Hematopoietic multipotent progenitor cell (in vitro differentiated cells): ENCODE data around the gene TEX38. TPM values are rescaled to one million over a fixed set of nuclear protein-coding genes. Genes with fewer than 3 reads are reported as not detected.
A peak's percentile ranks its signal among the peaks of the same experiment; 100 is the strongest.
"Not testable (repeated sequence)": the region's sequence is repeated elsewhere in the genome, so short reads cannot be mapped to it uniquely, and the experiment has no call there.

Experiments used
- DNase-seq, 3 donors: peaks; one replicate each; pipeline ENCODE4 v3.0.0-alpha.2; 2011 to 2015; ENCODE audit warnings: low read depth in 2 of 3, low spot score in 2 of 3
- total RNA-seq: library from RNA; depleted of rRNA; stranded (reverse); fragments of >200 nt; gene quantifications from one replicate; pipeline ENCODE4 v1.2.3, GENCODE V29; 2012

The TEX38 gene
- not detected for total RNA-seq

DNA sequence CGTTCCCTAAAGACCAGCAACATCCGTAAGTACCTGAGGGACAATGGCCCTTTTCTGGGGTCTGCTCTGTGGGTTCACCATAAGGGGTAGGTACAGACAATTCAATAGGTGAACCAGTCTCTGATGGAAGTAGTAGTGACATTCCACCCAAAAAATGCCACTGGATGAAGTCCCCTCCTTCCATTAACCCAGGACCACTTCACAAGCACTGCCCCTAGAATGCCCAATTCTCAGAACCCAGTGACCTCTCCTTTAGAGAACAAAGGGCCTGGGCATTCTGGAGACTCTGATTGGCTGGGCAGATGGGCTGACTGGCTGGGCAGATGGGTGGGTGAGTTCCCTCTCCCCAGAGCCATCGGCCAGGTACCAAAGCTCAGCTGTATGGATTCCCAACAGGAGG lies at the start of gene TEX38:
TEX38 (plus strand) TSS at position 301 of the 400 bp plus-strand sequence; CDS start at position 382, 81 bp downstream.
- DNase-seq: no peak

DNA sequence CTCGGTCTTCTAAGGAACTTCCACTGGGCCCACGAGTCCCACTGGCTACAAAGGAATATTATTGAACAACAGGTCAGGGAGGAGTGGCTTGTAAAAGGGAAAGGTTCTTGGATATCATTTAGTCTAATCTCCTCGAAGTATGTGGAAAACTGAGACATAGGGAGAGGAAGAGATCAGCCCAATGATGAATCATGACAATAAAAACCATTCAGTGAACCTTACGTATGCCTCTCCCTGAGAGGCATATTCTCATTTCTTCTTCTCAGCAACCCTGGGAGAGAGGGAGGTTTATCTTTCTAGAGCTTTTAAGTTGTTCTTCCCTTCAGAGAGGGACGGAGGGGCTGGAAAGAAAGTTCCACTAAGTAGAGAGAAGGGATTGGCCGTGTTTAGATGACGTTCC lies 49.7 kb upstream of the TEX38 start:
- DNase-seq: no peak

- peak in 1 of 3 donors; percentile 35 for DNase-seq
Observed at GRCh38 chr1:46622344-46622743, 49.3 kb upstream of the TEX38 start.

- DNase-seq: no peak
Observed at GRCh38 chr1:46623743-46624644, 47.7 kb upstream of the TEX38 start.

GRCh38 chr1:46630719-46631118 lies 40.9 kb upstream of the TEX38 start:
- DNase-seq: no peak

DNA sequence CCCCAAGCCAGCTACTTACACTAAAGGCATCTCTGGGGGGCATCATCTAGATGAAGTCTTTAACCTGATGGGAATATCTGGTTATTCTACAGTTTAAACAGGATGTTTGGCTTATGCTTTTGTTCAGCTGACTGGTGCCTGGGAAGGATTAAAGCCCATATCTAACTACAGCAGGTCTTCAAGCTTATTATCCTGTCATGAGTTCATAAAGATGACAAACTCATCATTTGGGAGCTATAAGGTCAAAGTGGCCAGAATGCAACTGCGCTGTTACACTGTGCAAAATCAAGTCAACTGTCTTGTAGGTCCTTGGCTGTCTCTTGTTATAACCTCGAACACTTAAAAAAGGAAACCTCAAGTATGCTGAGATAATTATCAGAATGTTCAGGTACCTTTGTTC lies 36.4 kb upstream of the TEX38 start:
- DNase-seq: no peak

- no peak for DNase-seq
Observed at GRCh38 chr1:46637444-46638083, 34.1 kb upstream of the TEX38 start.

DNA sequence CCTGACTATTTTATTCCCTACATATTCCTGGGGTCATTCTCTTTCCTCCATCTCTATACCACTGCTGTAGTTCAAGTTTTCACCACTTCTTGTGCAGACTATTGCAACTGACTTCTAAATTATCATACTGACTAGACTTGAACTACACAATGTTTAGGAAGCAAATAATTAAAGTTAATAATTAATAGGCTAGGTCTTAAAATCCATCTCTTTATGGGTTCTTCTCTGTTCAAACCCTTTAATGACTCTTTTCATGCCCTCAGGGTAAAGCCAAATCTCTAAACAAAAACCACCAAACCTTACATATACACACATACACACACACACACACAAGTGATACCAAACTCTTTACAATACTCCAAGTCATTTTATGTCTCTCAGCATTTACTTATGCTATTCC lies 32.7 kb upstream of the TEX38 start:
- no peak for DNase-seq

DNA sequence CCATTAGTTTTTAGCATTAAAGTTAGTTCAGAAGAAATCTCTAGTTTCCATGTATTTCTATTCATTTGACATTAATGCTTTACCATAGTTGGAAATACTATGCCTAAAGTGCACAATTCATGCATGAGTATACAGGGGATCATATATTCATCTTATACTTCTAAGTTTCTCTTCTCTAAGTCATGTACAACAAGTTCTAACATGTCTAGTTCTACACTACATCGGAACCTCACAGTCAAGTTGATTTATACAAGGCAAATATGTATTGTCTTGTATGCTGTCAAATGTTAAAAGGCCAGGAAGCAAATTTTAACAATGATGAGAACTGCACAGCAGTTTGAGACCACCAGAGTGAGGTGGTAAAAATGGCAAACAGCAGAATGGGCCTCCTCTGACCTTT lies 32.1 kb upstream of the TEX38 start:
- no peak for DNase-seq

DNA sequence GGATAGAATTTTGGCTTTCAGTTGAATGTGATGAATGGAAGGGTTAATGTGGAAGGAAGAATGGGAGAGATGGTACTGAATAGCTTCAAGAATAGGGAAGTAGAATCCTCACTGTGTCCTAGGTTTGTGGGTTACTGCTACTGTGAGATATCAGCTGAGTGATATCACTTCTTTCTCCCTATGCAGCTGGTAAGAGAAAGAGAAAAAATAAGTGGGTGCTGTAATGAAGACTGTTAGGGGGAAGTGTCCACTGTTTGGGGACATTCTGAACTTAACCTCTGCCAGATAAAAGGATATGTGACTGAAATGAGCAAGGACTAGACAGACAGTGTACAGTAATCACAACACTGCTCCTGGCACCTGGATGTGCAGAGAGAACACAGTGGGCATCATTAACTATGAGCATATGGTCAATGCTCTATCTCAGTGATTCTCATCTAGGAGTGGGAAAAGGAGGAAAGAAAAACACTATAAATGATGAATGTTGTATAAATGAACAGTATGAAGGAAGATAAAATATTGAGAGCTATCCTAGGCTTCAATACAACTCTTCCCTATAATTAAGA lies 29.5 kb upstream of the TEX38 start:
- peak in 1 of 3 donors; percentile 4 for DNase-seq

GRCh38 chr1:46643368-46643775 lies 28.3 kb upstream of the TEX38 start:
- no peak for DNase-seq

- no peak for DNase-seq
Observed at GRCh38 chr1:46645815-46646214, 25.8 kb upstream of the TEX38 start.

DNA sequence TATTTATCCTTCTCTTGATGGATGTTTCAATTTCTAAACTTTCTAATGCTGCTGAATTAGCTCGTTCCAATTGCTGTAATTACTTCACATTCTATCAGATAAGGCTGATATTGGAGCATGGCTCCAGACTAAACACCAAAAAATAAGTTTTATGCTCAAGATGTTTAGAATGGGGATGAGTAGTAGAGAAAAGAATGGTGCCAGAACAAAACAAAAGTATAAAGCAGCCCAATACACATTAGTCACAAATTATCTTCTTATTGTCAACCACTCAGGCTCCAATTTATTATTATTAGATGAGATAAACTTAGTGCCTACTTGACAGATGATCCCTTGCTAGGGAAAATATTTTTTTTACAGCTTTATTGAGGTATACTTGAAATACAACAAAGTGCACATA lies 25.3 kb upstream of the TEX38 start:
- no peak for DNase-seq

GRCh38 chr1:46646844-46647243 lies 24.8 kb upstream of the TEX38 start:
- DNase-seq: no peak

DNA sequence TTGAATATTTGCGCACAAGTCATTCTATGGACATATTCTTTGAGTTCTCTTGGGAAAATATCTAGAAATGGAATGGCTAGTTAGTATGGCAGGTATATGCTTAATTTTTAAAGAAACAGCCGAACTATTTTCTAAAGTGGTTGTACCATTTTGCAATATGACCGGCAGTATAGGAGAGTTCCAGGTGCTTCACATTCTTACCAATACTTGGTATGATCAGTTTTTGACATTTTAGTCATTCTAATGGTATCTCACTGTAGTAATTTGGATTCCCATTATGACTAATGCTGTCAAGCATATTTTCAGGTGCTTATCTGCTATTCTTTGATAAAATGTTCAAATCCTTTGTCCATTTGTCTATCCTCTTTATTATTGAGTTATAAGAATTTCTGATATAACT lies 24.0 kb upstream of the TEX38 start:
- no peak for DNase-seq

DNA sequence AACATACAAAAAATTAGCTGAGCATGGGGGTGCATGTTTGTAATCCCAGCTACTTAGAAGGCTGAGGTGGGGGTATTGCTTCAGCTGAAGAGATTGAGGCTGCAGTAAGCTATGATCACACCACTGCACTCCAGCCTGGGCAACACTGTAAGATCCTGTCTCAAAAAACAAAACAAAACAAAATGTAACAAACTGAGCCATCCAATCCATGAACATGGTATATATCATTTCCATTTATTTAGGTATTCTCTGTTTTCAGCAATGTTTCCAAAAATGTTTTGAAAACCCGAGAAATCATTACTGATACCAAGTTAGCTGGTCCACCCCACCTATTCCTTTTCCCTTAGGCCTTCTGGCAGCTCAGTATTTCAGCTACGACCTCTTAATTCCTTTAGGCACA lies 21.9 kb upstream of the TEX38 start:
- DNase-seq: no peak

GRCh38 chr1:46650491-46650890 lies 21.2 kb upstream of the TEX38 start:
- no peak for DNase-seq

DNA sequence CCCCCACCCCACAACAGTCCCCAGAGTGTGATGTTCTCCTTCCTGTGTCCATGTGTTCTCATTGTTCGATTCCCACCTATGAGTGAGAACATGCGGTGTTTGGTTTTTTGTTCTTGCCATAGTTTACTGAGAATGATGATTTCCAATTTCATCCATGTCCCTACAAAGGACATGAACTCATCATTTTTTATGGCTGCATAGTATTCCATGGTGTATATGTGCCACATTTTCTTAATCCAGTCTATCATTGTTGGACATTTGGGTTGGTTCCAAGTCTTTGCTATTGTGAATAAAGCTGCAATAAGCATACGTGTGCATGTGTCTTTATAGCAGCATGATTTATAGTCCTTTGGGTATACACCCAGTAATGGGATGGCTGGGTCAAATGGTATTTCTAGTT lies 20.5 kb upstream of the TEX38 start:
- not testable (repeated sequence) for DNase-seq

DNA sequence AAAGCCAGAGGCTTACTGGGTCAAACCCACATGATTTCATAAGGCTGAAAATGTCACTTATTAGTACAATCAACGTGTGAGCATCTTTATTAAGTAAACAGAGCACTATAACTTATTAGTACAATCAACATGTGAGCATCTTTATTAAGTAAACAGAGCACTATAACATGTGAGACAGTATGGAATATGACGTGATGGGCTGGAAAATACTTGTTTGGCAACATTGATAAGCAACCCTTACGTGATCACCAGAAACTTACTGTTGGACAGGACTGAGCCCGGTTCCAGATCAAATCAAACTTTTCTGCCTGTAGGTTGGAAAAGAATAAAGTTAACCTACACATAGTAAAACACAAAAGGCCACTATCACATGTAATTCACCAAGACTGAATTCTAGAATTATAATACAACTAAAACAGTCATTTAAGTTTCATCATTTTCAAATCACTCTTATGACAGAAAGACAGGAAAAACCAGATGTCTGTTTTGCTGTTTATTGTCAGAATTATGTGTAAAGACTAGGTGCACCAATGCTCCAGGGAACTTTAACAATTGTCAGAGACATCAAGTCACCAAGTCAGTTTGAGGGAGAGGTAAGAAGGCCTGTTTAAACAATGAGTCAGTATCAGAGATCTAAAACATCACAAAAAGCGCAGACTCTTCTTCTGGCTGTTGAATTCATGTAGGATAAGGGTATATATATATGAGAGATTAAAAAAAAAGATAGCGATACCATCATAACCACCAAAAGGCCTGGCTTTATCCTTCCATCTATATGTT lies 19.1 kb upstream of the TEX38 start:
- no peak for DNase-seq

DNA sequence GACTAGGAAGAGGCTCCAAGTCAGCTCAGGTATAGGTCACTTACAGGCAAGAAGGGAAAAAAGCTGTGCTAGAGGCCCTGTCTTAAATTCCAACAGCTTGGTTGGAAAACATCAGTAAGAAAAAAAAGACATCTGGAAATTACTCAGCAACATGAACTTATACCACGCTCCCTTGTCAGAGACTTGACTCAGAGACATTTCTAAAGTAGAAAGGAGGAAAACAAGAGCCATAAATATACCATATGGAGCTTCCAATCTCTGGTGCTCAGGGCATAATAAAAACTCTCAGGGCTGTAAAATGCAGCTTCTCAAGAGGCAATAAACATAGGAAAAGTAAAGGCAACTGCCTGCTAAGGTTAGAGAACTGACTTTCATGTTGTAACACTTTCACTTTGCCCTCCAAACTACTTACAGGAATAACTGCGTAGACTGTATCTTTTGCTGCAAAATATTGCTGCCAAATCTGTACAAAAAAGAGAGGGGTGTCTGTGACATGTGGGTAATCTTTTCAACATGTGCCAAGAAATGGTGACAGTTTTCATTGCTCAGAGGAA lies 18.2 kb upstream of the TEX38 start:
- DNase-seq: no peak

DNA sequence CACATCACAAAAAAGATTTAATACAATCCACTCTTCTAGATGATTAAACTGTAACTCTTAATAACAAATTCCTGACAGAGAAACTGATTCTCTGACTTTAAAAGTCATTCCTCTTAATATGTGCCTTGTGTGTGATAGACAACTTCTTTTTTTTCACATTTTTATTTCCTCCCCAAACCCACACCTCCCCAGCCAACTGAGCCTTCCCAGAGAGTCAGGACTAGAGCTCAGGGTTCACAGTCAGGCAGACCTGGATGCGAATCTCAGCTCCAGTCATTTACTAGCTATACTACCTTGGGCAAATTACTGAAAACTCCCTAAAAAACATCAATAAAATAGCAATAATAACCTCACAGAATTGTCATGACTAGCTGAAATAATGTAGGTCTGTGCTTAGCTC lies 17.6 kb upstream of the TEX38 start:
- no peak for DNase-seq
